Measurements from ENCODE around the gene KDM8.

Gene KDM8

GRCh38 chr16:27182906-27183405 lies 20.4 kb upstream of the KDM8 start:
- CTCF ChIA-PET: interaction anchor here (7.9 kb wide), 1 partner anchor 185 kb away, joined by 69 read pairs; no protein-coding TSS in a partner anchor
- H3K4me1 ChIP-seq (ENCODE audit: control insufficient read depth, insufficient read depth, low read length): no peaks in the 10 kb centered on the region
- POLR2A ChIA-PET: no interaction called here
- no peak overlapping the region for H3K4me3 ChIP-seq (ENCODE audit: low read depth, low read length)
- no peak overlapping the region for H3K27ac ChIP-seq (ENCODE audit: extremely low read depth, low read depth, low read length)
- no peaks in the 10 kb centered on the region for H3K9me3 ChIP-seq (ENCODE audit: control insufficient read depth, insufficient read depth, low read depth, low read length)
- no peaks in the 10 kb centered on the region for H3K36me3 ChIP-seq (ENCODE audit: control insufficient read depth in 2 of 2, insufficient read depth in 1 of 2, low read length in 2 of 2)
- no peak for TF ChIP-seq ZNF76 (tag by site-specific recombination; IDR thresholded peaks at IDR 0.05; ENCODE audit: borderline replicate concordance, low read depth)
- no peak for TF ChIP-seq KLF9 (tag by site-specific recombination; IDR thresholded peaks at IDR 0.05; ENCODE audit: low read depth)
- no peak for TF ChIP-seq ZNF223 (tag by site-specific recombination; IDR thresholded peaks at IDR 0.05)
- TF ChIP-seq ZNF610 (tag by site-specific recombination; IDR thresholded peaks at IDR 0.05; ENCODE audit: borderline replicate concordance): no peak
- TF ChIP-seq PRDM1 (tag by site-specific recombination; IDR thresholded peaks at IDR 0.05): no peak
- no peak for TF ChIP-seq ZEB2 (tag by site-specific recombination; IDR thresholded peaks at IDR 0.05)
- no peak for TF ChIP-seq ZNF354C (tag by site-specific recombination; IDR thresholded peaks at IDR 0.05; ENCODE audit: borderline replicate concordance, low read depth)
- no peak for TF ChIP-seq ZNF433 (tag by site-specific recombination; IDR thresholded peaks at IDR 0.05; ENCODE audit: low read depth)
- TF ChIP-seq, protein P1, sequence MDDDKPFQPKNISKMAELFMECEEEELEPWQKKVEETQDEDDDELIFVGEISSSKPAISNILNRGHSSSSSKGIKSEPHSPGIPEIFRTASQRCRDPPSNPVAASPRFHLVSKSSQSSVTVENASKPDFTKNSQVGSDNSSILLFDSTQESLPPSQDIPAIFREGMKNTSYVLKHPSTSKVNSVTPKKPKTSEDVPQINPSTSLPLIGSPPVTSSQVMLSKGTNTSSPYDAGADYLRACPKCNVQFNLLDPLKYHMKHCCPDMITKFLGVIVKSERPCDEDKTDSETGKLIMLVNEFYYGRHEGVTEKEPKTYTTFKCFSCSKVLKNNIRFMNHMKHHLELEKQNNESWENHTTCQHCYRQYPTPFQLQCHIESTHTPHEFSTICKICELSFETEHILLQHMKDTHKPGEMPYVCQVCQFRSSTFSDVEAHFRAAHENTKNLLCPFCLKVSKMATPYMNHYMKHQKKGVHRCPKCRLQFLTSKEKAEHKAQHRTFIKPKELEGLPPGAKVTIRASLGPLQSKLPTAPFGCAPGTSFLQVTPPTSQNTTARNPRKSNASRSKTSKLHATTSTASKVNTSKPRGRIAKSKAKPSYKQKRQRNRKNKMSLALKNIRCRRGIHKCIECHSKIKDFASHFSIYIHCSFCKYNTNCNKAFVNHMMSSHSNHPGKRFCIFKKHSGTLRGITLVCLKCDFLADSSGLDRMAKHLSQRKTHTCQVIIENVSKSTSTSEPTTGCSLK (tag by site-specific recombination; IDR thresholded peaks at IDR 0.05): no peak
- TF ChIP-seq ZSCAN16 (tag by site-specific recombination; IDR thresholded peaks at IDR 0.05): no peak

DNA sequence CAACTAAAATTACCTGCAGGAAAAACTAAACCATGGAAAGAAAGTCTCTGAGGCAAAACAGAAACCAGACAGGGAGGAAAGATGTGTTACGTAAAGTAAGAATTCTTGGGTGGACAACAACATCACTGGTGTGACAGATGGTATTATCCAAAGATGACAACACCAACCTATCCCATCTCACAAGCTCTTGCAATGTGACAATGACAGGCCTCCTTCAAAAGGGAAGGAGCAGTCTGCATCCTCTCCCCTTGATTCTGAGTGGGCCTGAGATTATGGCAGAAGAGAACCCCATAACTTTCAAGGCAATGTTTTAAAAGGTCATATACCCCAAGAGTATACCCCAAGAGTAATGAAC lies 17.6 kb upstream of the KDM8 start:
- CTCF ChIA-PET: interaction anchor here (0.6 kb wide), 1 partner anchor 806 kb away, joined by 3 read pairs; no protein-coding TSS in a partner anchor
- POLR2A ChIA-PET: interaction anchor here (0.6 kb wide), 1 partner anchor 11 kb away, joined by 3 read pairs; no protein-coding TSS in a partner anchor
- no peak overlapping the region for H3K4me3 ChIP-seq (ENCODE audit: low read depth, low read length)

DNA sequence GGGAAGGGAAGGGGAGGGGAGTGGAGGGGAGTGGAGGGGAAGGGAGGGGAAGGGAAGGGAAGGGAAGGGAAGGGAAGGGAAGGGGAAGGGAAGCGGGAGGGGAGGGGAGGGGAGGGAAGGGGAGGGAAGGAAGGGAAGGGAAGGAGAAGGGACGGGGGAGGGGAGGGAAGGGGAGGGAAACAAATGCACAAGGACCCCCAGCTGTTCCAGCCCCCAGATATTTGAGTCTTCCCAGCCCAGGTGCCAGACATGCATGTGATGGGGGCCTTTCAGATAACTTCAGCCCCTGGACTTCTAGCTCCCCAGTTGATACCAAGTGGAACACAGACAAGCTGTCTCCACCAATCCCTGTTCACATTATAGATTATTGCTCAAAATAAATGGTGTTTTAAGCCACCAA lies 14.7 kb upstream of the KDM8 start:
- H3K9me3 ChIP-seq (ENCODE audit: control insufficient read depth, insufficient read depth, low read depth, low read length): no peaks in the 10 kb centered on the region
- POLR2A ChIA-PET: no interaction called here
- H3K27ac ChIP-seq (ENCODE audit: extremely low read depth, low read depth, low read length): no peak overlapping the region
- H3K4me3 ChIP-seq (ENCODE audit: low read depth, low read length): no peak overlapping the region
- CTCF ChIA-PET: interaction anchor here (0.6 to 1.9 kb wide), 3 partner anchors 9 to 264 kb away, joined by 3 to 7 read pairs (median 5); no protein-coding TSS in a partner anchor
- H3K36me3 ChIP-seq (ENCODE audit: control insufficient read depth in 2 of 2, insufficient read depth in 1 of 2, low read length in 2 of 2): no peaks in the 10 kb centered on the region
- TF ChIP-seq ZXDB (tag by site-specific recombination; IDR thresholded peaks at IDR 0.05) (no peak), SCRT1 (tag by site-specific recombination; IDR thresholded peaks at IDR 0.05; ENCODE audit: borderline replicate concordance) (no peak), ZNF555 (tag by site-specific recombination; conservative IDR thresholded peaks at IDR 0.05) (no peak), KLF17 (tag by site-specific recombination; IDR thresholded peaks at IDR 0.05) (no peak), ZNF791 (tag by site-specific recombination; IDR thresholded peaks at IDR 0.05) (no peak), ZNF324 (tag by site-specific recombination; IDR thresholded peaks at IDR 0.05) (no peak), PRDM6 (tag by site-specific recombination; IDR thresholded peaks at IDR 0.05) (no peak), GFI1B (tag by site-specific recombination; IDR thresholded peaks at IDR 0.05) (no peak), KLF8 (tag by site-specific recombination; IDR thresholded peaks at IDR 0.05) (no peak)
- TF ChIP-seq, protein P2, sequence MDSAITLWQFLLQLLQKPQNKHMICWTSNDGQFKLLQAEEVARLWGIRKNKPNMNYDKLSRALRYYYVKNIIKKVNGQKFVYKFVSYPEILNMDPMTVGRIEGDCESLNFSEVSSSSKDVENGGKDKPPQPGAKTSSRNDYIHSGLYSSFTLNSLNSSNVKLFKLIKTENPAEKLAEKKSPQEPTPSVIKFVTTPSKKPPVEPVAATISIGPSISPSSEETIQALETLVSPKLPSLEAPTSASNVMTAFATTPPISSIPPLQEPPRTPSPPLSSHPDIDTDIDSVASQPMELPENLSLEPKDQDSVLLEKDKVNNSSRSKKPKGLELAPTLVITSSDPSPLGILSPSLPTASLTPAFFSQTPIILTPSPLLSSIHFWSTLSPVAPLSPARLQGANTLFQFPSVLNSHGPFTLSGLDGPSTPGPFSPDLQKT (IDR thresholded peaks at IDR 0.05; ENCODE audit: borderline replicate concordance, low read depth, low read length): no peak
- no peaks in the 10 kb centered on the region for H3K4me1 ChIP-seq (ENCODE audit: control insufficient read depth, insufficient read depth, low read length)

More for the DNA sequence above, 17.6 kb upstream of the KDM8 start:
- TF ChIP-seq ZBTB7A (tag by site-specific recombination; IDR thresholded peaks at IDR 0.05; ENCODE audit: low read depth) (no peak), ZNF114 (tag by site-specific recombination; IDR thresholded peaks at IDR 0.05) (no peak), BCL11A (tag by site-specific recombination; IDR thresholded peaks at IDR 0.05; ENCODE audit: low read depth) (no peak), ZNF10 (tag by site-specific recombination; IDR thresholded peaks at IDR 0.05) (no peak)
- Histone ChIP-seq H3K4me1 (ENCODE audit: control insufficient read depth, insufficient read depth, low read length) (no peaks in the 10 kb centered on the region), H3K36me3 (ENCODE audit: control insufficient read depth in 2 of 2, insufficient read depth in 1 of 2, low read length in 2 of 2) (no peaks in the 10 kb centered on the region), H3K9me3 (ENCODE audit: control insufficient read depth, insufficient read depth, low read depth, low read length) (no peaks in the 10 kb centered on the region), H3K27ac (ENCODE audit: extremely low read depth, low read depth, low read length) (no peak overlapping the region)
